GM04503 (cell line): ENCODE results near the gene CCDC54.

Source experiments
- DNase-seq: peaks from one replicate; pipeline ENCODE4 v3.0.0-alpha.2; 2012; ENCODE audit warnings: low read depth

The CCDC54 gene

DNA sequence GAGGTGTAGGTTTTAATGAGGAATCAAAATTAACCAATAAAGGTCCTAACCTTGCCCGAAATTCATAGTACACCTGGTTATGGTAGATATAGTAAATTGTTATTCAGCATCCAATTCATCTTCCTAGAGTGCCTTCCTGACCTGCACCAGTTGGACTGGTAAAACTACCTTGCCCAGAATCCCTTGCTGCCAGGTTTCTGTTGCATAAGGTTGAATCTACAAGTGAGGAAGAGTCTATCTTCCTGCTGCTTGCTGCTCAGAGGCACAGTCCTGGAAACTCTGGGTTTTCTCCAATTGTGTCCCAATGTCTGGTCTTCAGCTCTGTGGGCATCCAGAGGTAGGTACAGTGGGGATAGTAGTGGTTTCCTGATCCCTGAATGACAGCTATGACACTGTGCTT, 17.3 kb downstream of the CCDC54 start:
- DNase-seq, result no peak

DNA sequence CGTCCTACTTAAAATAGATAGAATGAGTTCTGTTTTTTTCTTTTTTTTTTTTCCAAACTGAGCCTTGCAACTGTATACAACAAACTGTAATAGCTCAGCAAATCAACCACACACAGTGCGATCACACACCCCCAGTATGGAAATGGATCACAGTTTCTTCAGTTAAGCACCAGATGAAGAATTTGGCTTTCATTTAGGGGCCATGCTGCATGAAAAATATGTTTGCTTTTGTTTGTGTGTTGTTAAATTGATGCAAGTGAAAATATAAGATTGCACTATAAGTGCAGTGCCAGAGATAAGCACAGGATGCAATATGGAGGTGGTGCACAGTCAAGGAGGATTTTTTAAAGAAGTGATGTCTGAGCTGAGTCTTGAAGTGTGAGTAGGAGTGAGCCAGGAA, 17.8 kb downstream of the CCDC54 start:
- DNase-seq, result no peak

DNA sequence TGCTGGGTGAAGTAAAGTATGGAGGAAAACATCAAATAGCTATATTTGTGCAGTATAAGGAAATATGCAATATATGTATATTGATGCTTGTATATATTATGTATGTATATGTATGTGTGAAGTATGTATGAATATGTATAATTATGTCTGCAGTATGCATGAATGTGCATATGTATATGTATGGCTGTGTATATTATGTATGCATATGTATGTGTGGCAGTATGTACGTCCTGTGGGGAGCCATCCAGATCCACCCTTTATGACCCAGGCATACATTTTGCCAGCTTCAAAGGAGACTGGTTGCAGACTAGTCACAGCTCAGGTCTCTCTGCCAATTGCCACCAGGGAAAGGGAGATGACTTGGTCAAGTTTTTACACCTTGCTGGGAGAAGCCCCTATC, 24.1 kb downstream of the CCDC54 start:
- DNase-seq, result no peak

DNA sequence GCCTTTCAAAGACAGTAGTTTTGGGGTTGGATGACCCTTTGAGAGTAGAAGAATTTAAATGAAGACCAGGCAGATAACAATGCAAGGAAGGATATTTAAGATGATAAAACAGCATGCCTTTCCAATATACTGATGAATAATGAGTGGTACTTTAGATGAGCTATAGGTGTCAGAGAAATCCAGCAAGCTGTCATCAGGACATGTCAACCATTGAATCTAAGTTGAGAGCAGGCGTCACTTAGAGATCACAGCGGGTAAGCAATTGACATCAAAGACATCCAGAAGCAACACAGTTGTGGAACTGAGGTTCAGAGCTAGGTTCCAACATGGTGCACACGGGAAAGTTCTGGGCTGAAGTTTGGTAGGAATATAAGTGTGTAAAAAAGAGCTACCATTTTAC, 25.0 kb downstream of the CCDC54 start:
- DNase-seq, result no peak

DNA sequence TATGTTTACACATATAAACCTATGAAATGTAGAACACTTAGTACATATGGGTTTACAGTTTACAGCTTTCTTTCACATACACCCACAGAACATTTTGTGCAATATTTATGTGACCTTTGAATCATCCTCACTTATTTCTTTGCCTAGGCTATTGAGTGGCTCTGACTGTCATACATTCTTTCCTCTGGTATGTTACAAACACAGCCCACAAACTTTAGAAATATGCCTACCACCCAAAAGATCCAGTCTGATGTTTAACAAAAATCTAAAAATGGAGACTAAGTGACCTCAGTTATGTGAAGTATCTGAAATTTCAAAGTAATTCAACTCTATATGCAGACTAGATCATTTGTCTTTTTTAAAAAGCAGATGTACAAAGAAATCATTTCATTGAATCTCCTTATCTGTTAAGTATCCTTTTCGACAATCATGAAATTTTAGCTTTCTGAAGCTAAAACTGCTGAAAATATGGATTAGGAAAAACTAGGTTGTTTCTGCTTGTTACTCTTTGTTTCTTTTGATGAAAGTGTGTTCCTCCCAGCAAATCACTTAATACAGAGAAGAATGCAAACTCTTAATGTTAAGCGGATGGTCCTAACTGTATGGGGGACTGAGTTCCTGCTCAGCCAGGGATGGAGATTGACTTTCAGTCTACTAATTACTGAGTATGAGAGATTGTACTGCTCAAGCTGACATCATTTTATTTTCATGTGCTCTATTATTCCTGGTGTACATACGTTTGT, 27.7 kb downstream of the CCDC54 start:
- peak; percentile 76 for DNase-seq

DNA sequence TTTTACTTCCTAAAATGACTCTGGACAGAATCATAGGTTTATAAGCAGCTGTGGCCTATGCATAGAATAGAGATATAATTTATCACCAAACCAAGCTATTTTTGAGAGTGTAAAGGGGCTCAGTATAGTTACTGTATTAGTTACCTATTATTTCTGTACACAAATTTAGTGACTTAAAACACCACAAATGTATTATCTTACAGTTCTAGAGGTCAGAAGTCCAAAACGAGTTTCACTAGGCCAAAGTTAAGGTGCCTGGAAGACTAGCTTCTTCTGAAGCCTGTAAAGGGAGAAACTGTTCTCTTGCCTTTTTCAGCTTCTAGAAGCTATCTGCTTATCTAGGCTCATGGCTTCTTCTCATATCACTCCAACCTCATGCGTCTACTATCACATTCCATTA, 30.1 kb downstream of the CCDC54 start:
- DNase-seq, result no peak

DNA sequence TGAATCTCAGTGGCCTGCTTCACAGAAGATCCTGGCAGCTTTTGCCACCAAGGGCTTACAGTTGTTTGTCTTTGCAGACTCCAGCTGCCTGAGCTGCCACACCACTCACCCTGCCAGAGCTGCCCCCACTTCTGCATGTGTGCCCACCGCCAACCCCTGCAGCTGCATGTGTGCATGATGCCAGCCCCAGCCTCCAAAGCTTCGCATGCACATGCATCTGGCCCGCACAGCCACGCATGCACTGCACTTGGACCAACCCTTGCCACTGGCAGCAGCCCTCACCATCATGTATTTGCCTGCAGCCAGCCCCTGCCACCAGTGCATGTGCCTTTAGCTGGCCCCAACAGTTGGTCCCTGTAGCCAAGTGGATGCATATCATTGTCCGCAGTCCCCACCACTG, 31.3 kb downstream of the CCDC54 start:
- DNase-seq, result no peak

- DNase-seq, result no peak
Observed at GRCh38 chr3:107409365-107409764, 32.1 kb downstream of the CCDC54 start.

DNA sequence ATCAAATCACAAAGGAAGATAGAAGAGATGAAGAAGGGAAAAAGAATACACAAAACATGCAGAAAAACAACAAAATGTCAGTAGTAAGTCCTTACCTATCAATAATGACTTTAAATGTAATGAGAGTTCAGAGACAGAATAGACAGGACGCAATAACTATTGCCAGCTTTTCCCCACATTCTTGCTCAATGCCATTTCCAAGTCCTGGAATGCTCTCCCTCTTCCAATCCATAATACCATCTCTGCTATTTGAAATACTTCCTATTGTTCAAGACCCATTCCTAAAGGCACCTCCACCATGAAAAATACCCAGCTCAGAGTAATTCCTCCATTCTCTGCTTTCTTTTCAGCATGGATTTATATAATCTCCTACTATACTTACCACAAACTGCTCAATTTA, 33.4 kb downstream of the CCDC54 start:
- no peak for DNase-seq

DNA sequence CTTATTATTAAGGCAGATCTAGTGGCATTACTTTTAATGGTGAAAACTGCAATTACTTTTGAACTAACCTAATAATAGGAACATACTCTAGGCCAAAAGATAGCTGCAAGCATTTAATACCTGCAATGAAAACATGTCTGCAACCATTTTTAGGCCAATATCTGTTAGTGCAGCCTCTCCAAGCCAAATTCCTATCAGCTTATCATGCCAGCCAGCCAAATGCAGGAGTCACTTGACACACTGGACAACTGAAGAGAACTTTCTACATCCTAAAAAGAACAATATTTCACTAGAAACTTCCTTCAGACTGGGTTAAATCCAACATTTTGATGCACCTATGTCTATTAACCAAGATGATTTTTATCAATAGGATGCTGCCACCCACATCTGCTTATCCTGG, 33.8 kb downstream of the CCDC54 start:
- DNase-seq, result no peak

DNA sequence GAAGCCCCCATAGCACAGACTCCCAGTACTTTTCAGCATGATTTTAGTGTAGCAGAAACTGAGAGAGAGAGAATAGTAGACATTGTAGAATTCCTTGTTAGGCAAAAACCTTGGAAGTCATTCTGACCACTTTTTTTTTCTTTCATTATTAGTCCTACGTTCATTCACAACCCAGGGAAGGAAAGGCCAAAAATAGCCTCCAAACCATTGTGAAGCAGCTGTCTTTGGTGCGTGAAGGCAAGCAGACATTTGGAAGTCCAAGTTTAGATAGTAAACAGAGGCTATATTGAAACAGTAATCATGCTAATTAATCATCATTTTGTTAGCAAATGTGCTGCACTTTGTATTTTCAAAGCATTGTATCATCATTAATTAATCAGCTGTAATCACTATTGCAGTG, 34.5 kb downstream of the CCDC54 start:
- DNase-seq, result no peak

GRCh38 chr3:107412376-107412775, 35.1 kb downstream of the CCDC54 start:
- no peak for DNase-seq

DNA sequence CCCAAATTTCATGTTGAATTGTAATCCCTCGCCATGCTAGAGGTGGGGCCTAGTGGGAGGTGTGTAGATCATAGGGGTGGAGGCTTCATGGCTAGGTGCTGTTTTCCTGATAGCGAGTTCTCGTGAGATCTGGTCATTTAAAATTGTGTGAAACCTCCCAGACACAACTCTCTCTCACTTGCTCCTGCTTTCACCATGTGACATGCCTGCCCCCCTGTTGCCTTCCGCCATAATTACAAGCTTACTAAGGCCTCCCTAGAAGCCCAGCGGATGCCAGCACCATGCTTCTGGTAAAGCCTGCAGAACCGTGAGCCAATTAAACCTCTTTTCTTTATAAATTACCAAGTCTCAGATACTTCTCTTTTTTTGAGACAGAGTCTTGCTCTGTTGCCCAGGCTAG, 36.0 kb downstream of the CCDC54 start:
- no peak for DNase-seq

GRCh38 chr3:107414325-107414964, 37.2 kb downstream of the CCDC54 start:
- DNase-seq, result no peak

- no peak for DNase-seq
Observed at GRCh38 chr3:107416138-107416537, 38.9 kb downstream of the CCDC54 start.

GRCh38 chr3:107416886-107417285, 39.6 kb downstream of the CCDC54 start:
- DNase-seq, result no peak

DNA sequence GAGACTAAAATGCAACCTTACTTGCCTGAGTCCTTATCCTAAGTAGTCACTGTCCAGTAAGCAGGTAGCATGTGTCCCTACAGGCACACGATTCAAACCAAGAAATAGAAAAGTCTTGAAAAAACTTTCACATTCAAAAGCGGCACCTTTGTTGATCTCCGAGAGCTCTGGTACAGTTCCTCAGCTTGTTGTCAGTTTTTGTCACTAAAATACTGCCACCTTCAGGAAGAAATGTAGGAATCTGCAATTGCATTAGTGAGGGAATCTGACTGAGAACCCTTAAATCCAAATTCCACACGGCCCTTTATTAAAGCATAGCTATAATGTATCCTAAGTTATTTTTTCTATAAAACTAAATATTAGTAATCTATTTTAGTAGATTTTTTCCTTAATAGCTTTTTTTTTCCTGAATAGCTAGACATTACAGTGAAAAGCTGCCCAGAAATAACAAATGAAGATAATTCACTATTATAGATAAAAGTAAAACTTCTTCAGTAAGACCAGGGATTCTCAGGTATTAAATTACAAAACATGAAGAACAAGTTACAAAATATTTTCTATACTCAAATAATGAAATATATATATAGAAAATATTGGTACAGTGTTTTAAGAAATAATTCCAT, 44.0 kb downstream of the CCDC54 start:
- no peak for DNase-seq

- no peak for DNase-seq
Observed at GRCh38 chr3:107421881-107422280, 44.6 kb downstream of the CCDC54 start.

DNA sequence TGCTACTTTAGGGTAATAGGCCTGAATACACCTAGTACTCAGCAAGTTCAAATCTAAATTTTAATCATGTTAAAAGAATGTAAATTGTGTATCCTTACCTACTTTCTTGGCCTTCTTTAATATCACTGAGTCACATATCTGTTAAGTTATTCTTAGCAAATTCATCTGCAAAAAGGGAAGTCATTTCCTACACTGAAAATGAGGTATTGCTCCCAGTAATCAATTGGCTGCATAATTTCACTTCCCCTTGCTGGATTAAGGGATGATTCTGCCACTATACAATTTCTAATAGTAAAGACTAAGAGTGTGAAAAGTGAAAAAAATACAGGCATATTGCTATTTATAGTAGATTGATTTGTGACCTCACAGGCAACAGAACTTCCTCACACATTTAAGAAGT, 47.8 kb downstream of the CCDC54 start:
- DNase-seq, result no peak

GRCh38 chr3:107426223-107426622, 49.0 kb downstream of the CCDC54 start:
- no peak for DNase-seq
